Left colon (tissue), 2 donors: ENCODE measurements around the gene ATP2B1. TPM values are rescaled to one million over a fixed set of nuclear protein-coding genes. Genes with fewer than 3 reads are reported as not detected.
"Not testable (repeated sequence)": the region's sequence is repeated elsewhere in the genome, so short reads cannot be mapped to it uniquely, and the experiment has no call there.

Source experiments
- ATAC-seq: fragments of 200-7000 bp; cut with Tn5 transposase; one replicate; pipeline ENCODE4 v1.9.1; 2020; ENCODE audit warnings: mild to moderate bottlenecking, moderate library complexity
- DNase-seq, 2 donors: peaks; one replicate each; pipeline ENCODE4 v3.0.0-alpha.2; 2020
- intact Hi-C, 2 donors: fragments of 100-400 bp; cut with DNase I in 1 of 2; cut with micrococcal nuclease in 1 of 2; formaldehyde crosslinking; loops; one replicate each; pipeline versions ENCODE4 v1.11.2 to v1.14.0; 2022; cut with DNase I, micrococcal nuclease
- total RNA-seq, 2 donors: library from RNA; stranded (reverse); fragmentation: NEBNext Ultra II Directional; extraction: Animal tissue kit (Norgen Biotek cat#: 25700); gene quantifications; one replicate each; pipeline ENCODE4 v1.2.1, GENCODE V29; 2021
- donor health status: DM: no; HTN: no; CAD: no.
- donor health status: DM: yes; HTN: yes; CAD: no.

Gene ATP2B1
- total RNA-seq, 2 donors from 2014 or later: 57.5 to 105 TPM

GRCh38 chr12:89697728-89698127 is 10.9 kb downstream of the ATP2B1 start:
- DNase-seq, ATAC-seq, intact Hi-C loops: not testable (repeated sequence)

GRCh38 chr12:89697296-89697695 is 11.3 kb downstream of the ATP2B1 start:
- ATAC-seq: no peak
- intact Hi-C loops: no loop called here

GRCh38 chr12:89695830-89696229 is 12.8 kb downstream of the ATP2B1 start:
- intact Hi-C loops: no loop called here
- no peak for DNase-seq
- ATAC-seq: peak; percentile 37

More at GRCh38 chr12:89697296-89697695, 11.3 kb downstream of the ATP2B1 start:
- no peak for DNase-seq

- intact Hi-C loops: no loop called here
- ATAC-seq (no peak), DNase-seq (no peak)
These were observed 13.5 kb downstream of the ATP2B1 start for GRCh38 chr12:89695100-89695499.

- intact Hi-C loops: no loop called here
- DNase-seq (no peak), ATAC-seq (no peak)
These were observed 14.1 kb downstream of the ATP2B1 start for GRCh38 chr12:89694542-89694941.

- intact Hi-C loops: no loop called here
- no peak for DNase-seq
- ATAC-seq: no peak
These were observed 14.9 kb downstream of the ATP2B1 start for GRCh38 chr12:89693639-89694202.

- intact Hi-C loops: no loop called here
- ATAC-seq (no peak), DNase-seq (no peak)
These were observed 16.2 kb downstream of the ATP2B1 start for GRCh38 chr12:89692439-89692838.

GRCh38 chr12:89691659-89692058 is 17.0 kb downstream of the ATP2B1 start:
- DNase-seq (no peak), ATAC-seq (no peak)
- intact Hi-C loops: no loop called here

- ATAC-seq (no peak), DNase-seq (no peak)
- intact Hi-C loops: no loop called here
These were observed 17.7 kb downstream of the ATP2B1 start for GRCh38 chr12:89690925-89691324.

- intact Hi-C loops: no loop called here
- ATAC-seq (no peak), DNase-seq (no peak)
These were observed 19.3 kb downstream of the ATP2B1 start for GRCh38 chr12:89689306-89689705.

GRCh38 chr12:89686311-89686710 is 22.3 kb downstream of the ATP2B1 start:
- intact Hi-C loops: no loop called here
- DNase-seq (no peak), ATAC-seq (no peak)

GRCh38 chr12:89685363-89685972 is 23.2 kb downstream of the ATP2B1 start:
- DNase-seq: no peak
- ATAC-seq: no peak
- intact Hi-C loops: no loop called here

GRCh38 chr12:89684136-89684535 is 24.5 kb downstream of the ATP2B1 start:
- intact Hi-C loops: no loop called here
- no peak for ATAC-seq

GRCh38 chr12:89682284-89682683 is 26.4 kb downstream of the ATP2B1 start:
- DNase-seq (no peak), ATAC-seq (no peak)
- intact Hi-C loops: no loop called here

More at GRCh38 chr12:89684136-89684535, 24.5 kb downstream of the ATP2B1 start:
- DNase-seq: no peak

GRCh38 chr12:89680409-89680808 is 28.2 kb downstream of the ATP2B1 start:
- intact Hi-C loops: no loop called here
- no peak for DNase-seq
- ATAC-seq: no peak

GRCh38 chr12:89679631-89680030 is 29.0 kb downstream of the ATP2B1 start:
- intact Hi-C loops: no loop called here
- no peak for ATAC-seq
- no peak for DNase-seq

GRCh38 chr12:89678225-89678624 is 30.4 kb downstream of the ATP2B1 start:
- intact Hi-C loops: no loop called here
- ATAC-seq (peak; percentile 60), DNase-seq (no peak)

GRCh38 chr12:89676930-89677329 is 31.7 kb downstream of the ATP2B1 start:
- no peak for ATAC-seq
- no peak for DNase-seq
- intact Hi-C loops: no loop called here

- no peak for DNase-seq
- intact Hi-C loops: no loop called here
- no peak for ATAC-seq
These were observed 34.2 kb downstream of the ATP2B1 start for GRCh38 chr12:89674326-89674942.

- ATAC-seq (no peak), DNase-seq (no peak)
- intact Hi-C loops: no loop called here
These were observed 35.0 kb downstream of the ATP2B1 start for GRCh38 chr12:89673603-89674002.

GRCh38 chr12:89672589-89672979 is 36.1 kb downstream of the ATP2B1 start:
- DNase-seq (no peak), ATAC-seq (no peak)
- intact Hi-C loops: no loop called here
